Left lung (tissue), 10 donors: Measurements from ENCODE around the gene SLC4A7. TPM values are rescaled to one million over a fixed set of nuclear protein-coding genes. Genes with fewer than 3 reads are reported as not detected.
A peak's percentile ranks its signal among the peaks of the same experiment; 100 is the strongest.

ENCODE experiments used
- ATAC-seq: fragments of 200-7000 bp; cut with Tn5 transposase; one replicate; pipeline ENCODE4 v1.9.1; 2020; ENCODE audit warnings: moderate library complexity
- DNase-seq, 4 donors: peaks; one replicate each; pipeline ENCODE4 v3.0.0-alpha.2; 2013 to 2020
- H3K27ac ChIP-seq, 2 donors: fragments of 200-600 bp; sonication (generic) in 1 of 2; one replicate each; pipeline versions ENCODE4 v1.5.0 to v1.8.0; 2020 to 2021
- H3K27me3 ChIP-seq, 2 donors: fragments of 200-600 bp; sonication (generic) in 1 of 2; one replicate each; pipeline versions ENCODE4 v1.5.0 to v1.8.0; 2020 to 2021
- H3K36me3 ChIP-seq, 2 donors: fragments of 200-600 bp; sonication (generic) in 1 of 2; one replicate each; pipeline versions ENCODE4 v1.5.0 to v1.8.0; 2020 to 2021
- H3K4me1 ChIP-seq, 2 donors: fragments of 200-600 bp; one replicate each; pipeline ENCODE4 v1.8.0; 2021
- H3K4me3 ChIP-seq, 2 donors: fragments of 200-600 bp; sonication (generic) in 1 of 2; one replicate each; pipeline versions ENCODE4 v1.5.0 to v1.8.0; 2020 to 2021; ENCODE audit warnings: mild to moderate bottlenecking in 1 of 2
- H3K9me3 ChIP-seq, 2 donors: fragments of 200-600 bp; sonication (generic) in 1 of 2; one replicate each; pipeline versions ENCODE4 v1.5.0 to v1.8.0; 2020 to 2021
- CTCF ChIP-seq, 2 donors: fragments of 200-600 bp; sonication (generic) in 1 of 2; IDR thresholded peaks; one replicate each; pipeline versions ENCODE4 v1.5.0 to v1.8.0; 2021; ENCODE audit warnings: antibody characterized with exemption in 2 of 2
- intact Hi-C, 2 donors: fragments of 100-400 bp; cut with DNase I; formaldehyde crosslinking; loops; one replicate each; pipeline versions ENCODE4 v1.11.2 to v1.14.2; 2022
- polyA plus RNA-seq, 6 donors: library from polyadenylated mRNA; unstranded; fragments of 120-200 nt; gene quantifications; one replicate each; pipeline ENCODE4 v1.2.1, GENCODE V29; 2013; ENCODE audit not compliant: insufficient read length in 6 of 6
- total RNA-seq, 2 donors: library from RNA; stranded (reverse); fragmentation: NEBNext Ultra II Directional; extraction: Animal tissue kit (Norgen Biotek cat#: 25700); gene quantifications; one replicate each; pipeline ENCODE4 v1.2.1, GENCODE V29; 2021
- donor health status: DM: no; HTN: yes; CAD: no.
- donor health status: DM: no; HTN: no; CAD: no.

Gene SLC4A7
- total and polyA plus RNA-seq, 8 donors, result 14.8 to 45.7 (median 35.9) TPM

- Histone ChIP-seq H3K27ac (peak overlapping the region in 1 of 2 donors; percentile 51), H3K27me3 (no peaks in the 10 kb centered on the region), H3K36me3 (no peaks in the 10 kb centered on the region), H3K4me3 (no peak overlapping the region), H3K4me1 (peaks cover 0 to 3% of the 10 kb centered on the region in 2 donors), H3K9me3 (peaks cover 0 to 9% of the 10 kb centered on the region in 2 donors)
- ATAC-seq, result no peak
- TF ChIP-seq CTCF (IDR thresholded peaks at IDR 0.05), result no peak
- intact Hi-C loops, result no loop called here
- DNase-seq, result no peak
These were observed 158.8 kb downstream of the SLC4A7 start for GRCh38 chr3:27325419-27325818.

GRCh38 chr3:27324686-27325085, 159.5 kb downstream of the SLC4A7 start:
- TF ChIP-seq CTCF (IDR thresholded peaks at IDR 0.05), result no peak
- H3K36me3 ChIP-seq, result no peaks in the 10 kb centered on the region
- no peaks in the 10 kb centered on the region for H3K27me3 ChIP-seq
- ATAC-seq (no peak), DNase-seq (no peak)
- H3K9me3 ChIP-seq, result peaks cover 0 to 9% of the 10 kb centered on the region in 2 donors
- H3K27ac ChIP-seq, result no peak overlapping the region
- intact Hi-C loops, result no loop called here
- H3K4me1 ChIP-seq, result peaks cover 0 to 3% of the 10 kb centered on the region in 2 donors
- no peak overlapping the region for H3K4me3 ChIP-seq

- no peak overlapping the region for H3K4me3 ChIP-seq
- DNase-seq (no peak), ATAC-seq (no peak)
- TF ChIP-seq CTCF (IDR thresholded peaks at IDR 0.05), result no peak
- no peaks in the 10 kb centered on the region for H3K36me3 ChIP-seq
- H3K27me3 ChIP-seq, result no peaks in the 10 kb centered on the region
- H3K4me1 ChIP-seq, result peaks cover 0 to 3% of the 10 kb centered on the region in 2 donors
- intact Hi-C loops, result no loop called here
- H3K9me3 ChIP-seq, result no peaks in the 10 kb centered on the region
- no peak overlapping the region for H3K27ac ChIP-seq
These were observed 161.1 kb downstream of the SLC4A7 start for GRCh38 chr3:27323087-27323570.

Other genes starting within 250 kb of the SLC4A7 start
- 1 to 10 TPM; 1.5 to 4.2 TPM for gene NEK10, start 115.0 kb downstream of the SLC4A7 start, total RNA-seq
- 1 to 10 TPM; 2.9 to 7.9 (median 7.1) TPM for gene NEK10, start 115.0 kb downstream of the SLC4A7 start, polyA plus RNA-seq
- under 1 TPM; 0.26 to 0.94 TPM for gene EOMES, start 237.9 kb upstream of the SLC4A7 start, total RNA-seq
- gene EOMES, start 237.9 kb upstream of the SLC4A7 start, polyA plus RNA-seq, result under 1 TPM; 0.21 to 0.84 (median 0.41) TPM